Measurements from ENCODE around the gene BTF3. TPM values are rescaled to one million over a fixed set of nuclear protein-coding genes. Genes with fewer than 3 reads are reported as not detected.
"Not testable (repeated sequence)": the region's sequence is repeated elsewhere in the genome, so short reads cannot be mapped to it uniquely, and the experiment has no call there.

BTF3 gene
- total RNA-seq, 2 experiments from 2014 or later = 1,122 to 1,184 TPM

- POLR2A ChIA-PET = no interaction called here
- H3K4me1 Mint-ChIP-seq (ENCODE audit: low read depth) = peaks cover 13% of the 10 kb centered on the region
- intact Hi-C loops (cut with micrococcal nuclease) = loop anchor here (5.0 kb wide), 2 partner anchors 219 to 234 kb away; no protein-coding TSS in a partner anchor
Observed at GRCh38 chr5:73451224-73452130, 46.8 kb upstream of the BTF3 start.

GRCh38 chr5:73452215-73452614, 46.0 kb upstream of the BTF3 start:
- H3K4me3 Mint-ChIP-seq = no peak overlapping the region
- TF ChIP-seq CTCF (IDR thresholded peaks at IDR 0.05) = no peak
- peaks cover 65% of the 10 kb centered on the region for H3K27me3 Mint-ChIP-seq
- DNase-seq = no peak
- no peaks in the 10 kb centered on the region for H3K36me3 Mint-ChIP-seq (ENCODE audit: low read depth)
- H3K9me3 Mint-ChIP-seq = no peaks in the 10 kb centered on the region
- CTCF ChIA-PET = no interaction called here
- peaks cover 11% of the 10 kb centered on the region for H3K4me1 Mint-ChIP-seq (ENCODE audit: low read depth)
- H3K27ac Mint-ChIP-seq = no peak overlapping the region
- no peak for ATAC-seq
- intact Hi-C loops (cut with micrococcal nuclease) = loop anchor here (5.0 kb wide), 2 partner anchors 220 to 235 kb away; no protein-coding TSS in a partner anchor
- POLR2A ChIA-PET = no interaction called here

More at GRCh38 chr5:73451224-73452130, 46.8 kb upstream of the BTF3 start:
- CTCF ChIA-PET = interaction anchor here (0.6 to 2.4 kb wide), 41 partner anchors 10 to 368 kb away, joined by 3 to 26 read pairs (median 4); no protein-coding TSS in a partner anchor
- H3K36me3 Mint-ChIP-seq (ENCODE audit: low read depth) = no peaks in the 10 kb centered on the region
- DNase-seq (peak; percentile 74), ATAC-seq (peak; percentile 25)
- peak; percentile 95 for TF ChIP-seq CTCF (IDR thresholded peaks at IDR 0.05)
- no peak overlapping the region for H3K27ac Mint-ChIP-seq
- peaks cover 62% of the 10 kb centered on the region for H3K27me3 Mint-ChIP-seq
- H3K9me3 Mint-ChIP-seq = no peaks in the 10 kb centered on the region
- H3K4me3 Mint-ChIP-seq = no peak overlapping the region

GRCh38 chr5:73454379-73455036, 43.7 kb upstream of the BTF3 start:
- CTCF ChIA-PET = interaction anchor here (0.8 to 3.0 kb wide), 17 partner anchors 9 to 499 kb away, joined by 3 to 26 read pairs (median 4); partner anchors contain the start of genes BTF3 and FCHO2
- POLR2A ChIA-PET = no interaction called here
- Mint-ChIP-seq H3K27me3 (peaks cover 61% of the 10 kb centered on the region), H3K4me1 (ENCODE audit: low read depth) (peaks cover 4% of the 10 kb centered on the region), H3K9me3 (no peaks in the 10 kb centered on the region), H3K4me3 (no peak overlapping the region), H3K27ac (no peak overlapping the region), H3K36me3 (ENCODE audit: low read depth) (no peaks in the 10 kb centered on the region)
- intact Hi-C loops (cut with micrococcal nuclease) = loop anchor here (5.0 kb wide), 2 partner anchors 222 to 237 kb away; no protein-coding TSS in a partner anchor
- TF ChIP-seq CTCF (IDR thresholded peaks at IDR 0.05) = peak; percentile 79
- ATAC-seq (peak; percentile 86), DNase-seq (peak; percentile 51)

- H3K36me3 Mint-ChIP-seq (ENCODE audit: low read depth); POLR2A ChIA-PET; ATAC-seq; DNase-seq; H3K4me3 Mint-ChIP-seq; intact Hi-C loops (cut with micrococcal nuclease); H3K4me1 Mint-ChIP-seq (ENCODE audit: low read depth); H3K9me3 Mint-ChIP-seq; H3K27ac Mint-ChIP-seq: not testable (repeated sequence)
- peaks cover 56% of the 10 kb centered on the region for H3K27me3 Mint-ChIP-seq
- CTCF ChIA-PET = interaction anchor here (0.6 to 1.5 kb wide), 4 partner anchors 8 to 39 kb away, joined by 3 to 7 read pairs (median 5); no protein-coding TSS in a partner anchor
Observed at GRCh38 chr5:73456462-73456861, 41.8 kb upstream of the BTF3 start.

GRCh38 chr5:73459366-73459765, 38.9 kb upstream of the BTF3 start:
- H3K36me3 Mint-ChIP-seq (ENCODE audit: low read depth) = no peaks in the 10 kb centered on the region
- no peak for ATAC-seq
- peaks cover 35% of the 10 kb centered on the region for H3K27me3 Mint-ChIP-seq
- no peak overlapping the region for H3K27ac Mint-ChIP-seq
- no peak for DNase-seq
- no peak for TF ChIP-seq CTCF (IDR thresholded peaks at IDR 0.05)
- intact Hi-C loops (cut with micrococcal nuclease) = no loop called here
- H3K4me1 Mint-ChIP-seq (ENCODE audit: low read depth) = no peaks in the 10 kb centered on the region
- ChIA-PET POLR2A (no interaction called here), CTCF (no interaction called here)
- H3K9me3 Mint-ChIP-seq = no peaks in the 10 kb centered on the region
- H3K4me3 Mint-ChIP-seq = no peak overlapping the region

Data from activated CD8-positive, alpha-beta T cell treated with anti-CD3 and anti-CD28 coated beads for 36 hours (primary cell).